ENCODE data around the gene CSNK1D. TPM values are rescaled to one million over a fixed set of nuclear protein-coding genes. Genes with fewer than 3 reads are reported as not detected.
"Not testable (repeated sequence)": the region's sequence is repeated elsewhere in the genome, so short reads cannot be mapped to it uniquely, and the experiment has no call there.

CSNK1D gene
- total RNA-seq, 1 donor from 2014 or later: 227 TPM

DNA sequence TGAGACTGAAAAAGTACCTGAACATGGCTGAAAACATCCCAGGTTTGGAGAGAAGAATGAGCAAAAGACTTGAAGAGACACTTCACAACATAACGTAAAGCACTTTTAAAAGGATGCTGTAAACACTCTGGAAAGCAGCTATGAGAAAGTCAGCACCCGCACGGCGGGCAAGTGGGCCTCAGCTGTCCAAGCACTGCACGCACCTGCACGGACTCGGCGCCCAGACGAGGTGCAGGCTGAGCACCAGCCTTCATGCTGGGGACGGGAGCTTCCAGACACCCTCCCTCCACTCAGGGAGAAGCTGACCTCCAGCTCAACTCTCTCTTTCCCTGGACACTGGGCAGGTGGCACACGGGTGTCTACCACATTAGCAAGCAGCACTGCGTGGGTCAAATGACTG is 74.0 kb downstream of the CSNK1D start:
- H3K4me1 Mint-ChIP-seq (ENCODE audit: low read depth): no peaks in the 10 kb centered on the region
- H3K4me3 Mint-ChIP-seq (ENCODE audit: low read depth): no peak overlapping the region
- H3K27me3 Mint-ChIP-seq: no peaks in the 10 kb centered on the region
- H3K36me3 Mint-ChIP-seq (ENCODE audit: insufficient read depth): peaks cover 16% of the 10 kb centered on the region
- TF ChIP-seq CTCF (IDR thresholded peaks at IDR 0.05; ENCODE audit: unreplicated experiment): no peak
- no peak for DNase-seq (ENCODE audit: low spot score, unreplicated experiment)
- no peak overlapping the region for H3K27ac Mint-ChIP-seq
- no peaks in the 10 kb centered on the region for H3K9me3 Mint-ChIP-seq (ENCODE audit: low read depth)

DNA sequence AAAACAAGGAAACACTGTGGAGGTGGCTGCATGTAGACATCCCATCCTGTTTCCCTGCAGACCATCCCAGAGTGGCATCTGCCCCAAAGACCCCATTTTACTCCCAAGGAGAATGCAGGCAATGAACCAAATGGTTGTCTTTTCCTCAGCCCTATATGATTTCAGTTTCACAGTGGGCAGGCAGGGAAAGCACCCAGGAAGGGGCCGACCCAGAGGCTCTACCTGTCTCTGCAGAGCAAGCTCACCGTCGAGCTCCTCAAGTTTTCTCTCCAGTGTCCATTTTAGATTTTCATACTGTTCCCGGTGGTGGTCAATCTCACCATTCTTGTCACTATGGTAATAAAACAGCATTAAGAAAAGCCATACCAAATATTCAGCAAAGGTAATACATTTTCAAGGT is 75.4 kb downstream of the CSNK1D start:
- no peak for TF ChIP-seq CTCF (IDR thresholded peaks at IDR 0.05; ENCODE audit: unreplicated experiment)

GRCh38 chr17:82195675-82196672 is 77.5 kb downstream of the CSNK1D start:
- DNase-seq (ENCODE audit: low spot score, unreplicated experiment): no peak
- Mint-ChIP-seq H3K4me3 (ENCODE audit: low read depth) (no peak overlapping the region), H3K9me3 (ENCODE audit: low read depth) (no peaks in the 10 kb centered on the region), H3K27ac (no peak overlapping the region), H3K27me3 (no peaks in the 10 kb centered on the region), H3K4me1 (ENCODE audit: low read depth) (no peaks in the 10 kb centered on the region), H3K36me3 (ENCODE audit: insufficient read depth) (peaks cover 23% of the 10 kb centered on the region)
- TF ChIP-seq CTCF (IDR thresholded peaks at IDR 0.05; ENCODE audit: unreplicated experiment): no peak

More for the DNA sequence above, 75.4 kb downstream of the CSNK1D start:
- DNase-seq (ENCODE audit: low spot score, unreplicated experiment): no peak
- no peak overlapping the region for H3K4me3 Mint-ChIP-seq (ENCODE audit: low read depth)
- no peaks in the 10 kb centered on the region for H3K9me3 Mint-ChIP-seq (ENCODE audit: low read depth)
- no peak overlapping the region for H3K27ac Mint-ChIP-seq
- H3K27me3 Mint-ChIP-seq: no peaks in the 10 kb centered on the region
- H3K36me3 Mint-ChIP-seq (ENCODE audit: insufficient read depth): peaks cover 21% of the 10 kb centered on the region
- no peaks in the 10 kb centered on the region for H3K4me1 Mint-ChIP-seq (ENCODE audit: low read depth)

DNA sequence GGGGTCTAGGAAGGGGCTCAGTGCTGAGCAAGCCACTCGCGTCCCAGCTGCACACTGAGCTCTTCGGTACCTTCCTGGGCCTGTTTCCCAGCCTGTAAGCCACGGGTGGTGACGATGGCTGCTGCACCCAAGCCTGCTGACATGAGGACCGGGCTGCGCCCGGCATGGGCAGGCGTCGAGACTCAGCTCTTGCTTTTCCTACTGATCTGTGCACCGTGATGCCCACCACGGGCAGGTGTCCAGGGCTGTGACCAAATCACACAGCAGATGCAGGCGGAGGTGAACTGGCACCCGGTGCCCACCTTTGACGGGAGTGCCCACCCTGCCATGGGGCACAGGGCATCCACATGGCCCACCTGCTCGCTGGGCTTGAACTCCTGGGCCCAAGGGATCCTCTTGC is 78.7 kb downstream of the CSNK1D start:
- Mint-ChIP-seq H3K27me3 (no peaks in the 10 kb centered on the region), H3K27ac (no peak overlapping the region), H3K4me3 (ENCODE audit: low read depth) (no peak overlapping the region), H3K9me3 (ENCODE audit: low read depth) (no peaks in the 10 kb centered on the region), H3K4me1 (ENCODE audit: low read depth) (no peaks in the 10 kb centered on the region), H3K36me3 (ENCODE audit: insufficient read depth) (peaks cover 21% of the 10 kb centered on the region)
- no peak for TF ChIP-seq CTCF (IDR thresholded peaks at IDR 0.05; ENCODE audit: unreplicated experiment)
- no peak for DNase-seq (ENCODE audit: low spot score, unreplicated experiment)

GRCh38 chr17:82193520-82194220 is 79.8 kb downstream of the CSNK1D start:
- DNase-seq (ENCODE audit: low spot score, unreplicated experiment): no peak
- TF ChIP-seq CTCF (IDR thresholded peaks at IDR 0.05; ENCODE audit: unreplicated experiment): no peak
- no peak overlapping the region for H3K27ac Mint-ChIP-seq
- H3K4me3 Mint-ChIP-seq (ENCODE audit: low read depth): no peak overlapping the region
- no peaks in the 10 kb centered on the region for H3K27me3 Mint-ChIP-seq
- H3K4me1 Mint-ChIP-seq (ENCODE audit: low read depth): no peaks in the 10 kb centered on the region
- peaks cover 19% of the 10 kb centered on the region for H3K36me3 Mint-ChIP-seq (ENCODE audit: insufficient read depth)
- H3K9me3 Mint-ChIP-seq (ENCODE audit: low read depth): no peaks in the 10 kb centered on the region

- H3K27me3 Mint-ChIP-seq; H3K4me3 Mint-ChIP-seq (ENCODE audit: low read depth); H3K27ac Mint-ChIP-seq; H3K4me1 Mint-ChIP-seq (ENCODE audit: low read depth); DNase-seq (ENCODE audit: low spot score, unreplicated experiment); H3K9me3 Mint-ChIP-seq (ENCODE audit: low read depth): not testable (repeated sequence)
- peaks cover 15% of the 10 kb centered on the region for H3K36me3 Mint-ChIP-seq (ENCODE audit: insufficient read depth)
These were observed 80.5 kb downstream of the CSNK1D start for GRCh38 chr17:82193050-82193449.
